SK-N-SH (cell line): ENCODE measurements around the gene ZNF366. TPM values are rescaled to one million over a fixed set of nuclear protein-coding genes. Genes with fewer than 3 reads are reported as not detected.

ENCODE experiments used
- CTCF ChIA-PET: fragments of 300-600, 350-600 bp; formaldehyde crosslinking; extraction: SDS; loops from one replicate; lab custom pipeline; 2021; lab: Yijun Ruan, JAX
- POLR2A ChIA-PET: fragments of 350-600 bp; sonication (Branson Sonifier 250); formaldehyde crosslinking; extraction: SDS; loops from one replicate; lab custom pipeline; 2020; ENCODE audit warnings: antibody characterized with exemption, inconsistent platforms; lab: Yijun Ruan, JAX
- DNase-seq: peaks from one replicate; pipeline ENCODE4 v3.0.0; 2012
- H2AFZ ChIP-seq: fragments of 200-600 bp; sonication (generic); 2 replicates; pipeline ENCODE4 v1.8.1; 2016; ENCODE audit warnings: antibody characterized with exemption, mild to moderate bottlenecking, low read depth
- H3F3A ChIP-seq: fragments of 200-600 bp; sonication (generic); replicated peaks from 2 replicates; pipeline ENCODE3; 2016; ENCODE audit warnings: antibody characterized with exemption, mild to moderate bottlenecking; ENCODE audit not compliant: insufficient read depth
- H3K27ac ChIP-seq, 2 experiments: fragments of 200-500 bp in 1 of 2; fragments of 200-600 bp in 1 of 2; sonication (Bioruptor generic) in 1 of 2; sonication (generic), shearing (Covaris generic) in 1 of 2; 2 replicates each; pipeline versions ENCODE4 v1.5.1 to v1.6.1; 2014 to 2016; ENCODE audit warnings: low read depth in 2 of 2, inconsistent platforms in 1 of 2, low read length in 1 of 2, mild to moderate bottlenecking in 1 of 2, mixed read lengths in 1 of 2
- H3K27me3 ChIP-seq: fragments of 200-600 bp; sonication (generic), shearing (Covaris generic); 2 replicates; pipeline ENCODE4 v1.6.1; 2016; ENCODE audit warnings: mixed run types; ENCODE audit not compliant: insufficient read depth
- H3K36me3 ChIP-seq, 2 experiments: fragments of 200-500 bp in 1 of 2; fragments of 200-600 bp in 1 of 2; sonication (Bioruptor generic) in 1 of 2; sonication (generic) in 1 of 2; replicated peaks in 1 of 2; 2 replicates each; pipeline versions ENCODE3 to v1.5.1; 2014 to 2016; ENCODE audit warnings: low read length in 1 of 2, mild to moderate bottlenecking in 1 of 2; ENCODE audit not compliant: insufficient read depth in 2 of 2, control insufficient read depth in 1 of 2
- H3K4me1 ChIP-seq, 2 experiments: fragments of 200-500 bp in 1 of 2; fragments of 200-600 bp in 1 of 2; sonication (Bioruptor generic) in 1 of 2; sonication (generic), shearing (Covaris generic) in 1 of 2; 2 replicates each; pipeline versions ENCODE4 v1.5.1 to v1.6.1; 2014 to 2016; ENCODE audit warnings: low read depth in 1 of 2, low read length in 1 of 2, mixed run types in 1 of 2; ENCODE audit not compliant: insufficient read depth in 2 of 2, control insufficient read depth in 1 of 2
- H3K4me2 ChIP-seq: fragments of 200-600 bp; sonication (generic), shearing (Covaris generic); 2 replicates; pipeline ENCODE4 v1.6.1; 2017; ENCODE audit warnings: mixed run types
- H3K4me3 ChIP-seq, 2 experiments: fragments of 200-500 bp in 1 of 2; fragments of 200-600 bp in 1 of 2; sonication (Bioruptor generic) in 1 of 2; sonication (generic), shearing (Covaris generic) in 1 of 2; 2 replicates each; pipeline versions ENCODE4 v1.5.1 to v1.8.1; 2014 to 2016; ENCODE audit warnings: low read depth in 2 of 2, inconsistent platforms in 1 of 2, low read length in 1 of 2, mild to moderate bottlenecking in 1 of 2, mixed read lengths in 1 of 2, moderate library complexity in 1 of 2
- H3K79me2 ChIP-seq: fragments of 200-600 bp; sonication (generic); 2 replicates; pipeline ENCODE4 v1.8.1; 2017; ENCODE audit warnings: mild to moderate bottlenecking; ENCODE audit not compliant: insufficient read depth
- H3K9ac ChIP-seq: fragments of 200-600 bp; sonication (generic); 2 replicates; pipeline ENCODE4 v1.6.1; 2017; ENCODE audit warnings: mixed run types
- H3K9me2 ChIP-seq: fragments of 200-600 bp; sonication (generic); 2 replicates; pipeline ENCODE4 v1.6.1; 2017; ENCODE audit warnings: mixed run types
- H3K9me3 ChIP-seq: fragments of 200-600 bp; sonication (generic); 2 replicates; pipeline ENCODE4 v1.6.1; 2017; ENCODE audit warnings: mixed run types, mild to moderate bottlenecking, moderate library complexity
- H4K20me1 ChIP-seq: fragments of 200-600 bp; sonication (generic); 2 replicates; pipeline ENCODE4 v1.6.1; 2017; ENCODE audit warnings: mild to moderate bottlenecking, mixed run types; ENCODE audit not compliant: insufficient read depth
- EZH2phosphoT487 ChIP-seq: fragments of 200-600 bp; sonication (generic); IDR thresholded peaks from 2 replicates; pipeline ENCODE4 v1.6.1; 2017; ENCODE audit warnings: low read depth, mixed run types, mild to moderate bottlenecking, antibody characterized with exemption, moderate library complexity, borderline replicate concordance
- FOXM1 ChIP-seq: IDR thresholded peaks from 2 replicates; pipeline ENCODE4 v1.4.0; 2012; ENCODE audit warnings: low read depth, mild to moderate bottlenecking
- GABPA ChIP-seq: IDR thresholded peaks from 2 replicates; pipeline ENCODE4 v1.4.0; 2012; ENCODE audit warnings: low read depth, mild to moderate bottlenecking
- GATA2 ChIP-seq: sonication (generic); formaldehyde crosslinking; IDR thresholded peaks from 2 replicates; pipeline ENCODE4 v1.5.0; 2020; ENCODE audit warnings: mild to moderate bottlenecking, missing genetic modification reagents
- JUND ChIP-seq: IDR thresholded peaks from 2 replicates; pipeline ENCODE4 v1.4.0; 2012
- MAX ChIP-seq: IDR thresholded peaks from 2 replicates; pipeline ENCODE4 v1.4.0; 2012; ENCODE audit warnings: low read depth
- MEF2A ChIP-seq: IDR thresholded peaks from 2 replicates; pipeline ENCODE4 v1.4.0; 2012; ENCODE audit warnings: low read depth, borderline replicate concordance
- MXI1 ChIP-seq: IDR thresholded peaks from 2 replicates; pipeline ENCODE4 v1.6.1; 2012; ENCODE audit warnings: mild to moderate bottlenecking, low read depth, low read length, improper control_type of control experiment
- NFIC ChIP-seq: IDR thresholded peaks from 2 replicates; pipeline ENCODE4 v1.4.0; 2012; ENCODE audit warnings: borderline replicate concordance
- RXRA ChIP-seq: IDR thresholded peaks from 2 replicates; pipeline ENCODE4 v1.4.0; 2012; ENCODE audit warnings: low read depth, mild to moderate bottlenecking, borderline replicate concordance
- SMC3 ChIP-seq: IDR thresholded peaks from 2 replicates; pipeline ENCODE4 v1.6.1; 2012; ENCODE audit warnings: low read depth, low read length, improper control_type of control experiment
- WGBS: methylation state at CpG from one replicate; pipeline ENCODE4 v1.1.6; 2017; ENCODE audit warnings: low lambda C conversion rate; 5-methylcytosine and 5-hydroxymethylcytosine counted together
- polyA plus RNA-seq, 3 experiments: library from polyadenylated mRNA; depleted of rRNA; stranded (reverse); fragments of >200 nt; gene quantifications; 2 replicates each; pipeline ENCODE4 v1.2.3, GENCODE V29; 2012

Gene ZNF366
- polyA plus RNA-seq, 1 of the 3 experiments (the other 2 are of a cell fraction) = not detected

GRCh38 chr5:72427016-72427415, 80.2 kb downstream of the ZNF366 start (continued):
- TF ChIP-seq RXRA = no peak

- no peak for DNase-seq
- Histone ChIP-seq H3K79me2 (no peaks in the 10 kb centered on the region), H2AFZ (no peak overlapping the region), H4K20me1 (no peaks in the 10 kb centered on the region), H3K27me3 (no peaks in the 10 kb centered on the region), H3K9me2 (no peaks in the 10 kb centered on the region), H3K9me3 (no peaks in the 10 kb centered on the region), H3K27ac (no peak overlapping the region), H3K4me1 (peaks cover 0 to 9% of the 10 kb centered on the region in 2 experiments; a peak in 2 of 4 replicates), H3F3A (no peaks in the 10 kb centered on the region), H3K4me2 (no peak overlapping the region), H3K9ac (no peak overlapping the region), H3K4me3 (no peak overlapping the region), H3K36me3 (no peaks in the 10 kb centered on the region)
- ChIA-PET CTCF (interaction anchor here (1.2 to 1.6 kb wide), 2 partner anchors 10 to 22 kb away, joined by 3 to 6 read pairs; no protein-coding TSS in a partner anchor), POLR2A (interaction anchor here (0.6 kb wide), 1 partner anchor 16 kb away, joined by 4 read pairs; no protein-coding TSS in a partner anchor)
- no peak for TF ChIP-seq MXI1
- TF ChIP-seq GATA2 = no peak
- TF ChIP-seq NFIC = no peak
- no peak for TF ChIP-seq MAX
- TF ChIP-seq FOXM1 = no peak
- no peak for TF ChIP-seq MEF2A
- no peak for TF ChIP-seq JUND
- TF ChIP-seq SMC3 = no peak
- no peak for TF ChIP-seq RXRA
Measured at GRCh38 chr5:72426019-72426418, 81.2 kb downstream of the ZNF366 start.

- WGBS = 83% methylated on average over 9 of the region's 9 CpGs
- no peak overlapping the region for H3K4me3 ChIP-seq
- POLR2A ChIA-PET = no interaction called here
Measured at GRCh38 chr5:72418271-72418670, 88.9 kb downstream of the ZNF366 start.

More at GRCh38 chr5:72418271-72418670, 88.9 kb downstream of the ZNF366 start:
- Histone ChIP-seq H3K27ac (no peak overlapping the region), H3K36me3 (no peaks in the 10 kb centered on the region), H4K20me1 (no peaks in the 10 kb centered on the region), H3K79me2 (no peaks in the 10 kb centered on the region), H3K27me3 (no peaks in the 10 kb centered on the region), H3K9ac (no peak overlapping the region), H3K4me2 (no peak overlapping the region), H2AFZ (no peak overlapping the region), H3F3A (no peaks in the 10 kb centered on the region), H3K9me2 (no peaks in the 10 kb centered on the region), H3K9me3 (no peaks in the 10 kb centered on the region), H3K4me1 (no peaks in the 10 kb centered on the region; a peak in 1 of 4 replicates)
- DNase-seq = no peak
- CTCF ChIA-PET = no interaction called here
- no peak for TF ChIP-seq FOXM1
- no peak for TF ChIP-seq EZH2phosphoT487
- TF ChIP-seq GABPA = no peak
- TF ChIP-seq NFIC = no peak
